AG04450 (cell line): ENCODE data around the gene NKX2-1. TPM values are rescaled to one million over a fixed set of nuclear protein-coding genes. Genes with fewer than 3 reads are reported as not detected.

Experiments
- CTCF ChIA-PET: fragments of 300-600, 350-600 bp; formaldehyde crosslinking; extraction: SDS; loops from one replicate; lab custom pipeline; 2022; ENCODE audit warnings: antibody characterized with exemption, inconsistent platforms; lab: Charles Lee
- POLR2A ChIA-PET: fragments of 350-600 bp; formaldehyde crosslinking; extraction: SDS; loops from one replicate; lab custom pipeline; 2021; ENCODE audit warnings: antibody characterized with exemption, inconsistent platforms; lab: Yijun Ruan, JAX
- DNase-seq: peaks from one replicate; pipeline ENCODE4 v3.0.0-alpha.2; 2011; ENCODE audit warnings: low read depth, low spot score
- H3K27ac ChIP-seq: one replicate; pipeline ENCODE4 v1.5.1; 2012; ENCODE audit warnings: low read depth, low read length, control low read depth
- H3K27me3 ChIP-seq: one replicate; pipeline ENCODE4 v1.6.0; 2012; ENCODE audit warnings: low read length; ENCODE audit not compliant: control insufficient read depth, insufficient read depth
- H3K4me3 ChIP-seq: 2 replicates; pipeline ENCODE4 v1.5.1; 2011; ENCODE audit warnings: mild to moderate bottlenecking, low read depth, low read length, control low read depth
- H3K9me3 ChIP-seq: 2 replicates; pipeline ENCODE4 v1.5.1; 2012; ENCODE audit warnings: low read length; ENCODE audit not compliant: control insufficient read depth, insufficient read depth
- polyA plus RNA-seq: library from polyadenylated mRNA; depleted of rRNA; stranded (reverse); fragments of >200 nt; gene quantifications from 2 replicates; pipeline ENCODE4 v1.2.3, GENCODE V29; 2011
- TF ChIP-seq, protein P1 (sequence below): IDR thresholded peaks from 2 replicates; pipeline ENCODE4 v1.5.1; 2011; ENCODE audit warnings: low read depth, low read length, control low read depth, inconsistent platforms

The NKX2-1 gene
- polyA plus RNA-seq, 1 experiment = not detected

- peaks cover 16% of the 10 kb centered on the region for H3K27me3 ChIP-seq
- no peaks in the 10 kb centered on the region for H3K9me3 ChIP-seq
- ChIA-PET CTCF (no interaction called here), POLR2A (no interaction called here)
- TF ChIP-seq, protein P1, sequence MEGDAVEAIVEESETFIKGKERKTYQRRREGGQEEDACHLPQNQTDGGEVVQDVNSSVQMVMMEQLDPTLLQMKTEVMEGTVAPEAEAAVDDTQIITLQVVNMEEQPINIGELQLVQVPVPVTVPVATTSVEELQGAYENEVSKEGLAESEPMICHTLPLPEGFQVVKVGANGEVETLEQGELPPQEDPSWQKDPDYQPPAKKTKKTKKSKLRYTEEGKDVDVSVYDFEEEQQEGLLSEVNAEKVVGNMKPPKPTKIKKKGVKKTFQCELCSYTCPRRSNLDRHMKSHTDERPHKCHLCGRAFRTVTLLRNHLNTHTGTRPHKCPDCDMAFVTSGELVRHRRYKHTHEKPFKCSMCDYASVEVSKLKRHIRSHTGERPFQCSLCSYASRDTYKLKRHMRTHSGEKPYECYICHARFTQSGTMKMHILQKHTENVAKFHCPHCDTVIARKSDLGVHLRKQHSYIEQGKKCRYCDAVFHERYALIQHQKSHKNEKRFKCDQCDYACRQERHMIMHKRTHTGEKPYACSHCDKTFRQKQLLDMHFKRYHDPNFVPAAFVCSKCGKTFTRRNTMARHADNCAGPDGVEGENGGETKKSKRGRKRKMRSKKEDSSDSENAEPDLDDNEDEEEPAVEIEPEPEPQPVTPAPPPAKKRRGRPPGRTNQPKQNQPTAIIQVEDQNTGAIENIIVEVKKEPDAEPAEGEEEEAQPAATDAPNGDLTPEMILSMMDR = no peak
- no peak overlapping the region for H3K27ac ChIP-seq
- no peak overlapping the region for H3K4me3 ChIP-seq
- no peak for DNase-seq
Observed at GRCh38 chr14:36498938-36499337, 21.1 kb downstream of the NKX2-1 start.

DNA sequence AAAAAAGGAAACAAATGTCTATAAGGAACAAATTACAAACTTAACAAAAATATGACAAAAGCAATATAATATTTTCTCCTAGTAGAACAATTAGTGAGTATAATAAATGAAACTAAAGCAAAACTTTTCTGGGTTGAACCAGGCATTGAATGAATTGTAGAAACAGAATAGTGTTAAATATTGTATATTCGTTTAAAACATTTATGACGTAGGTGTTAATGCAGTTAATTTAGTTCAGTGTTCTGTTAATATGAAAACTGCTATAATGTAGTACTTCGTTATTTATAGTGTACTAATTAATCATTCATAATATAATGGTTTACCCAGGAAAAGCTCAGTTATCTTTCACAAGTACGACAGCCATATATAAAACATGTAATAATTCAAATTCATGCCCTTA, 23.7 kb downstream of the NKX2-1 start:
- CTCF ChIA-PET = interaction anchor here (0.6 to 1.4 kb wide), 2 partner anchors 13 to 57 kb away, joined by 3 read pairs; no protein-coding TSS in a partner anchor

GRCh38 chr14:36495666-36496065, 24.4 kb downstream of the NKX2-1 start:
- POLR2A ChIA-PET = no interaction called here
- CTCF ChIA-PET = interaction anchor here (0.6 to 1.4 kb wide), 2 partner anchors 13 to 58 kb away, joined by 3 read pairs; no protein-coding TSS in a partner anchor
- peaks cover 2% of the 10 kb centered on the region for H3K27me3 ChIP-seq

More for the DNA sequence above, 23.7 kb downstream of the NKX2-1 start:
- TF ChIP-seq, protein P1 = no peak
- Histone ChIP-seq H3K4me3 (no peak overlapping the region), H3K9me3 (no peaks in the 10 kb centered on the region), H3K27me3 (peaks cover 2% of the 10 kb centered on the region), H3K27ac (no peak overlapping the region)
- POLR2A ChIA-PET = no interaction called here
- DNase-seq = no peak

GRCh38 chr14:36493761-36494160, 26.3 kb downstream of the NKX2-1 start:
- DNase-seq = no peak
- CTCF ChIA-PET = no interaction called here
- H3K4me3 ChIP-seq = no peak overlapping the region

More at GRCh38 chr14:36495666-36496065, 24.4 kb downstream of the NKX2-1 start:
- H3K27ac ChIP-seq = no peak overlapping the region
- TF ChIP-seq, protein P1 = no peak
- no peaks in the 10 kb centered on the region for H3K9me3 ChIP-seq
- no peak overlapping the region for H3K4me3 ChIP-seq
- no peak for DNase-seq

DNA sequence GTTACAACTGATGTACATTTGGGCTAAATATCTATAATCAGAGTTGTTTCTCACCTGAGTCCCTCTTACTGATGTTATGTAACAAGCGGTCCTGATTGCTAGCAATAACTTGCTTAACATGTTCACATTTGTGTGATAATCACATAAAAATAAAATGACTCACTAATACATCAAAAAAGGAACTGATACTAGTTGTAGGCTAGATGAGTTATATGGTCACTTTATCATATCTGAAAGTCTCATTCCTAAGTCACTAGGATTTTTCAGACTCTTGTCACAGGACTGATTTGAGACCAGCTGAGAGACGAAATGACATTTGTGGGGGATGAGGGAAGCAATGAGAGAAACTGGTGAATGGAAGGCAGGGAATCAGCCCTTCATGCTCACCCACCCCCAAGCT, 34.3 kb downstream of the NKX2-1 start:
- CTCF ChIA-PET = no interaction called here

More at GRCh38 chr14:36493761-36494160, 26.3 kb downstream of the NKX2-1 start:
- POLR2A ChIA-PET = no interaction called here
- TF ChIP-seq, protein P1 = no peak
- Histone ChIP-seq H3K27ac (no peak overlapping the region), H3K9me3 (no peaks in the 10 kb centered on the region), H3K27me3 (no peaks in the 10 kb centered on the region)

More for the DNA sequence above, 34.3 kb downstream of the NKX2-1 start:
- DNase-seq = no peak
- Histone ChIP-seq H3K4me3 (no peak overlapping the region), H3K27ac (no peak overlapping the region), H3K9me3 (no peaks in the 10 kb centered on the region), H3K27me3 (no peaks in the 10 kb centered on the region)
- POLR2A ChIA-PET = no interaction called here
- TF ChIP-seq, protein P1 = no peak
